Measurements from ENCODE around the gene TLCD2. TPM values are rescaled to one million over a fixed set of nuclear protein-coding genes. Genes with fewer than 3 reads are reported as not detected.
A peak's percentile ranks its signal among the peaks of the same experiment; 100 is the strongest.

The TLCD2 gene
- total and polyA plus RNA-seq, 2 of the 13 experiments (the other 11 are each of a cell fraction or from before 2014, with no cell fraction given): 0.90 to 1.1 TPM

- peak; percentile 51 for TF ChIP-seq ZGPAT (CRISPR knock-in tag; IDR thresholded peaks at IDR 0.05)
- peak; percentile 80; the same call in 1 of the 2 replicates for TF ChIP-seq MAZ (IDR thresholded peaks at IDR 0.05; ENCODE audit: borderline replicate concordance, low read depth, low read length)
- peak; percentile 46 for TF ChIP-seq MAZ (CRISPR knock-in tag; IDR thresholded peaks at IDR 0.05; ENCODE audit: low read depth)
- no peak for TF ChIP-seq SCMH1 (CRISPR knock-in tag; IDR thresholded peaks at IDR 0.05; ENCODE audit: borderline replicate concordance)
- TF ChIP-seq ZNF768 (CRISPR knock-in tag; IDR thresholded peaks at IDR 0.05): peak; percentile 76; the same call in 1 of the 2 replicates
- no peak for TF ChIP-seq RFX1 (IDR thresholded peaks at IDR 0.05)
- no peak for TF ChIP-seq KIAA2018 (CRISPR knock-in tag; IDR thresholded peaks at IDR 0.05; ENCODE audit: borderline replicate concordance)
- TF ChIP-seq ZNF44 (CRISPR knock-in tag; IDR thresholded peaks at IDR 0.05): 0 out of 2 replicates have a peak, but pooled peaks have one; percentile 8
- TF ChIP-seq ZNF33A (CRISPR knock-in tag; IDR thresholded peaks at IDR 0.05; ENCODE audit: borderline replicate concordance): no peak
- peak; percentile 82 for TF ChIP-seq GATAD1 (CRISPR knock-in tag; IDR thresholded peaks at IDR 0.05)
- TF ChIP-seq ZNF12 (CRISPR knock-in tag; IDR thresholded peaks at IDR 0.05): no peak
- no peak; the same call in 1 of the 2 replicates for TF ChIP-seq XBP1 (CRISPR knock-in tag; IDR thresholded peaks at IDR 0.05)
- TF ChIP-seq RFXANK (CRISPR knock-in tag; IDR thresholded peaks at IDR 0.05): no peak
- TF ChIP-seq ARNT (IDR thresholded peaks at IDR 0.05): no peak
- TF ChIP-seq SNAI1 (CRISPR knock-in tag; IDR thresholded peaks at IDR 0.05; ENCODE audit: borderline replicate concordance): no peak
- TF ChIP-seq AFF4 (CRISPR knock-in tag; IDR thresholded peaks at IDR 0.05): no peak
- no peak for TF ChIP-seq ZNF17 (CRISPR knock-in tag; IDR thresholded peaks at IDR 0.05)
Measured at GRCh38 chr17:1716076-1716911, 6.1 kb upstream of the TLCD2 start (continued).

Data from HepG2 (cell line).